ENCODE measurements around the gene MAB21L4. TPM values are rescaled to one million over a fixed set of nuclear protein-coding genes. Genes with fewer than 3 reads are reported as not detected.

MAB21L4 gene
- polyA plus RNA-seq, 1 donor, result 25.7 TPM

DNA sequence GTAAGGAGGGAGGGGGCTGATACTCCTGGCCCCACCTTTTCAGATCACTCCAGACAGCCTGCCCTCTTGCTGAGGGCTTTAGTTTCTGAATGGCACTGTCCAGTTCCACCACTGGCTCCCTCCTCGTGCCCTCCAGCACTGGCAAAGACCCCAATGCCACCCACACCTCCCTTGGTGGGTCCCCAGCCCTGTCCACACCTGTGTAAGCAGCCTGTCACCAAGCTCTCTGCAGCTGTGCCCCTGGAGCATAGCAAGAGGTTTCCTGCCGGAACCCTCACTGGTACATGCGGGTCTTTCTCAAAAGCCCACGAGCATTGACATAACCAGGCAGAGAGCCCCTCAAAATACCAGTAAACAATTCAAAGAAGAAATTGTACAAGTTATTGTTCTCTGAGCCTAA, 58.3 kb downstream of the MAB21L4 start:
- Histone ChIP-seq H3K4me3 (ENCODE audit: low read length) (no peak overlapping the region), H3K27ac (ENCODE audit: low read length) (no peak overlapping the region)
- no CpG with 5 or more reads among the region's 4 CpGs for WGBS (ENCODE audit: insufficient coverage, low lambda C conversion rate)

DNA sequence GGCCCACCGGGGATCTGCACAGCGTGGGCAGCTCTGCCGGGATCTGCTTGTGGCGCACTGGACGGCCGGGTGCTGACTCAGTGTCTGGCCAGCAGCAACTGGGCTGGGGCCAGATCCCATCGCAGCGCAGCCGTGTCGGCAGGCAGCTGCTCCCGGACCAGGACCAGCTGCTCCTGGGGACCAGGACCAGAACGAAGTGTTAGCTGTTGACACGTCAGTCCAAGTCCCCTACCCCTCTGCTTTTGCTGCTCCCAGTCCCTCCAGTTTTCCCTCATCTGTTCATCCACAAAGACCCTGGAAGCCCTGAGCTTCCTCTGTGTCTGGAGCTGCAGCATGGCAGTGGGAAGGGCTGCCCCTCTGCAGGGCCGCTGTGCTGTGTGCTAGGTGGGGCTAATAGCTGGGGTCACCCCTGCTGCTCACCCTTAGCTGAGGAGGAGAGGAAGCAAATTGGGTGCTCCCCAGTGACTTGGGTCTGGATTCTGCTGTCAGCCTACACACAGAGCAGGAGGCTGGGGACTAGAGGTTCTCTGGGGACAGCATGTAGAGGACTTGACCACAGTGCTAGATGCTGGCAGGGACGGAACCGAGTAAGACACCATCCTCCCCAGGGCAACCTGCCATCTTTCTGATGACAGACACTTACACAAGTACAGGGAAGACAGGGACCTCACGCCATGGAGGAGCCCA, 59.0 kb downstream of the MAB21L4 start:
- peaks cover 1% of the 10 kb centered on the region for H3K4me1 ChIP-seq (ENCODE audit: control insufficient read depth, insufficient read depth, low read length)
- H3K27ac ChIP-seq (ENCODE audit: low read length), result no peak overlapping the region
- DNase-seq, result no peak
- no peak overlapping the region for H3K4me3 ChIP-seq (ENCODE audit: low read length)
- H3K36me3 ChIP-seq (ENCODE audit: control insufficient read depth, insufficient read depth, low read length), result no peaks in the 10 kb centered on the region
- no peaks in the 10 kb centered on the region for H3K9me3 ChIP-seq (ENCODE audit: control insufficient read depth, low read depth, low read length)
- H3K27me3 ChIP-seq (ENCODE audit: control insufficient read depth, insufficient read depth, low read length), result peaks cover 22% of the 10 kb centered on the region
- WGBS (ENCODE audit: insufficient coverage, low lambda C conversion rate), result no CpG with 5 or more reads among the region's 17 CpGs

More for the DNA sequence above, 58.3 kb downstream of the MAB21L4 start:
- Histone ChIP-seq H3K36me3 (ENCODE audit: control insufficient read depth, insufficient read depth, low read length) (no peaks in the 10 kb centered on the region), H3K9me3 (ENCODE audit: control insufficient read depth, low read depth, low read length) (no peaks in the 10 kb centered on the region), H3K27me3 (ENCODE audit: control insufficient read depth, insufficient read depth, low read length) (peaks cover 20% of the 10 kb centered on the region), H3K4me1 (ENCODE audit: control insufficient read depth, insufficient read depth, low read length) (no peaks in the 10 kb centered on the region)
- no peak for DNase-seq

Other genes starting within 250 kb of the MAB21L4 start
- gene AQP12B, start 213.3 kb downstream of the MAB21L4 start, polyA plus RNA-seq, result 10.6 TPM
- 5.0 TPM for gene AQP12A, start 204.3 kb downstream of the MAB21L4 start, polyA plus RNA-seq
- gene KIF1A, start 75.9 kb downstream of the MAB21L4 start, polyA plus RNA-seq, result 15.8 TPM
- 0.66 TPM for gene AGXT, start 27.3 kb downstream of the MAB21L4 start, polyA plus RNA-seq
- 0.09 TPM for gene CROCC2, start 10.2 kb upstream of the MAB21L4 start, polyA plus RNA-seq
- 6.6 TPM for gene SNED1, start 102.5 kb upstream of the MAB21L4 start, polyA plus RNA-seq
- 53.3 TPM for gene MTERF4, start 206.1 kb upstream of the MAB21L4 start, polyA plus RNA-seq

Data from large intestine (tissue), 3 donors.